Prostate gland (tissue), 2 donors: ENCODE data around the gene DEGS1.

Source experiments
- POLR2A ChIP-seq: fragments of 450-650 bp; IDR thresholded peaks from one replicate; pipeline ENCODE4 v1.6.1; 2016; ENCODE audit warnings: antibody characterized with exemption, mild to moderate bottlenecking
- TF ChIP-seq, protein P1 (sequence below), 4 experiments: fragments of 200-600 bp in 2 of 4; fragments of 450-650 bp in 2 of 4; sonication (generic) in 2 of 4; IDR thresholded peaks; 1 replicate in 3 of 4; 2 replicates in 1 of 4; pipeline ENCODE4 v1.5.1; 2016 to 2019; ENCODE audit warnings: antibody characterized with exemption in 4 of 4, mild to moderate bottlenecking in 2 of 4, moderate library complexity in 2 of 4

DNA sequence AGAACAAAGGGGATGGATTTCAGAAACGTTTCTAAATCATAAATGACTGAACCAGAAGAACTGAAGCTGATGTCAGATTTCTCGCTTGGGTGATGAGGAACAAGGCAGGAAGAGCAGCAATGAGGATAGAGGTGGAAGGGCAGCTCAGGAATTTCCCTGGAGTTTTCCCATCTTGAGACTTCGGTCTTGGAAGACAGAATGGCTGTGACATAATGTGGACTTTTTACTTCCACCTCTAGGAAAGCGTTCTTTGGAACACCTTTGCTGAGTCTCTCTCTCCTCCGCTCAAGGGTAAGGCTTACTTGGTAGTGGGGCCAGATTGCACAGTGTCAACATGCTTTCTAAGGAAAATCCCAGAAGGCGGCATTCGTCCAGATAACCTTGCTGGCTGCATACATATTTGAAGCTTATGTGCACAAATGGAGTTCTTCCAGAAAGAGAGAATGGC is 36.6 kb downstream of the DEGS1 start:
- no peak for TF ChIP-seq POLR2A
- TF ChIP-seq, protein P1, sequence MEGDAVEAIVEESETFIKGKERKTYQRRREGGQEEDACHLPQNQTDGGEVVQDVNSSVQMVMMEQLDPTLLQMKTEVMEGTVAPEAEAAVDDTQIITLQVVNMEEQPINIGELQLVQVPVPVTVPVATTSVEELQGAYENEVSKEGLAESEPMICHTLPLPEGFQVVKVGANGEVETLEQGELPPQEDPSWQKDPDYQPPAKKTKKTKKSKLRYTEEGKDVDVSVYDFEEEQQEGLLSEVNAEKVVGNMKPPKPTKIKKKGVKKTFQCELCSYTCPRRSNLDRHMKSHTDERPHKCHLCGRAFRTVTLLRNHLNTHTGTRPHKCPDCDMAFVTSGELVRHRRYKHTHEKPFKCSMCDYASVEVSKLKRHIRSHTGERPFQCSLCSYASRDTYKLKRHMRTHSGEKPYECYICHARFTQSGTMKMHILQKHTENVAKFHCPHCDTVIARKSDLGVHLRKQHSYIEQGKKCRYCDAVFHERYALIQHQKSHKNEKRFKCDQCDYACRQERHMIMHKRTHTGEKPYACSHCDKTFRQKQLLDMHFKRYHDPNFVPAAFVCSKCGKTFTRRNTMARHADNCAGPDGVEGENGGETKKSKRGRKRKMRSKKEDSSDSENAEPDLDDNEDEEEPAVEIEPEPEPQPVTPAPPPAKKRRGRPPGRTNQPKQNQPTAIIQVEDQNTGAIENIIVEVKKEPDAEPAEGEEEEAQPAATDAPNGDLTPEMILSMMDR (IDR thresholded peaks at IDR 0.05), result no peak
